MM.1S (cell line): Measurements from ENCODE around the gene CPEB1.

Source experiments
- DNase-seq: peaks from one replicate; pipeline ENCODE4 v3.0.0-alpha.2; 2015
- H2AFZ ChIP-seq: fragments of 300-600 bp; sonication (generic); 2 replicates; pipeline ENCODE4 v1.6.0; 2016; ENCODE audit warnings: antibody characterized with exemption, low read length
- H3F3A ChIP-seq: fragments of 300-600 bp; sonication (generic); 2 replicates; pipeline ENCODE4 v1.6.1; 2016; ENCODE audit warnings: mild to moderate bottlenecking, antibody characterized with exemption, low read length, moderate library complexity, mixed read lengths; ENCODE audit not compliant: insufficient read depth
- H3K27ac ChIP-seq: fragments of 300-600 bp; sonication (generic); 2 replicates; pipeline ENCODE4 v1.5.1; 2016; ENCODE audit warnings: mild to moderate bottlenecking, low read length
- H3K27me3 ChIP-seq: fragments of 300-600 bp; sonication (generic); replicated peaks from 2 replicates; pipeline ENCODE4 v1.6.0; 2016; ENCODE audit warnings: low read length; ENCODE audit not compliant: insufficient read depth
- H3K36me3 ChIP-seq: fragments of 300-600 bp; sonication (generic); replicated peaks from 2 replicates; pipeline ENCODE4 v1.6.1; 2016; ENCODE audit warnings: mild to moderate bottlenecking, low read length, mixed read lengths; ENCODE audit not compliant: insufficient read depth
- H3K4me1 ChIP-seq: fragments of 300-600 bp; sonication (generic); 2 replicates; pipeline ENCODE4 v1.6.1; 2016; ENCODE audit warnings: low read length, mixed read lengths
- H3K4me2 ChIP-seq: fragments of 300-600 bp; sonication (generic); 2 replicates; pipeline ENCODE4 v1.6.0; 2016; ENCODE audit warnings: low read depth, low read length
- H3K4me3 ChIP-seq: fragments of 300-600 bp; sonication (generic); 2 replicates; pipeline ENCODE4 v1.5.1; 2016; ENCODE audit warnings: low read length, mixed read lengths
- H3K79me2 ChIP-seq: fragments of 300-600 bp; sonication (generic); 2 replicates; pipeline ENCODE4 v1.6.1; 2016; ENCODE audit warnings: mixed run types, low read length, mixed read lengths
- H3K9ac ChIP-seq: fragments of 300-600 bp; sonication (generic); 2 replicates; pipeline ENCODE4 v1.6.1; 2016; ENCODE audit warnings: low read length, mixed read lengths
- H3K9me2 ChIP-seq: fragments of 300-600 bp; sonication (generic); replicated peaks from 2 replicates; pipeline ENCODE4 v1.6.1; 2016; ENCODE audit warnings: mild to moderate bottlenecking, low read length, mixed read lengths; ENCODE audit not compliant: insufficient read depth
- H3K9me3 ChIP-seq: fragments of 300-600 bp; sonication (generic); replicated peaks from 2 replicates; pipeline ENCODE4 v1.6.1; 2016; ENCODE audit warnings: mild to moderate bottlenecking, low read length, mixed read lengths; ENCODE audit not compliant: insufficient read depth
- H4K20me1 ChIP-seq: fragments of 300-600 bp; sonication (generic); 2 replicates; pipeline ENCODE4 v1.6.1; 2016; ENCODE audit warnings: mild to moderate bottlenecking, low read length, moderate library complexity, mixed read lengths; ENCODE audit not compliant: insufficient read depth
- CTCF ChIP-seq: fragments of 300-600 bp; sonication (generic); IDR thresholded peaks from 2 replicates; pipeline ENCODE4 v1.5.1; 2016; ENCODE audit warnings: antibody characterized with exemption, low read length, mixed read lengths
- EZH2 ChIP-seq: fragments of 300-600 bp; sonication (generic); optimal IDR thresholded peaks from 2 replicates; pipeline ENCODE3; 2017; ENCODE audit warnings: low read depth, mild to moderate bottlenecking, antibody characterized with exemption, low read length, mixed read lengths
- EZH2phosphoT487 ChIP-seq: fragments of 300-600 bp; sonication (generic); IDR thresholded peaks from 2 replicates; pipeline ENCODE4 v1.6.1; 2018; ENCODE audit warnings: antibody characterized with exemption, low read length

CPEB1 gene

GRCh38 chr15:82643992-82644391 lies 3.2 kb downstream of the CPEB1 start:
- DNase-seq: no peak
- no peak overlapping the region for H3K4me3 ChIP-seq
- no peaks in the 10 kb centered on the region for H3K79me2 ChIP-seq
- no peaks in the 10 kb centered on the region for H3K36me3 ChIP-seq
- H3K9me3 ChIP-seq: no peaks in the 10 kb centered on the region
- H3K4me2 ChIP-seq: no peak overlapping the region
- H3K9ac ChIP-seq: no peak overlapping the region
- H3K27me3 ChIP-seq: peaks cover 4% of the 10 kb centered on the region; the same call in 1 of the 2 replicates
- H3K9me2 ChIP-seq: no peaks in the 10 kb centered on the region
- H3K27ac ChIP-seq: no peak overlapping the region
- no peaks in the 10 kb centered on the region for H3F3A ChIP-seq
- H4K20me1 ChIP-seq: no peaks in the 10 kb centered on the region
- H3K4me1 ChIP-seq: no peaks in the 10 kb centered on the region
- H2AFZ ChIP-seq: no peak overlapping the region
- no peak for TF ChIP-seq EZH2
- TF ChIP-seq EZH2phosphoT487: no peak
- TF ChIP-seq CTCF: no peak

- no peak for TF ChIP-seq EZH2
- no peak for TF ChIP-seq EZH2phosphoT487
- TF ChIP-seq CTCF: no peak
- Histone ChIP-seq H3K4me1 (no peaks in the 10 kb centered on the region), H3K27ac (no peak overlapping the region), H3F3A (no peaks in the 10 kb centered on the region), H3K36me3 (no peaks in the 10 kb centered on the region), H3K9me3 (no peaks in the 10 kb centered on the region), H3K79me2 (no peaks in the 10 kb centered on the region), H3K9me2 (no peaks in the 10 kb centered on the region), H4K20me1 (no peaks in the 10 kb centered on the region), H3K27me3 (no peaks in the 10 kb centered on the region), H3K9ac (no peak overlapping the region), H3K4me2 (no peak overlapping the region), H2AFZ (no peak overlapping the region), H3K4me3 (no peak overlapping the region)
- no peak for DNase-seq
Observed at GRCh38 chr15:82642656-82643055, 4.5 kb downstream of the CPEB1 start.

GRCh38 chr15:82641129-82641798 lies 5.9 kb downstream of the CPEB1 start:
- no peak overlapping the region for H2AFZ ChIP-seq
- no peaks in the 10 kb centered on the region for H3K36me3 ChIP-seq
- H4K20me1 ChIP-seq: no peaks in the 10 kb centered on the region
- H3K79me2 ChIP-seq: no peaks in the 10 kb centered on the region
- no peaks in the 10 kb centered on the region for H3K27me3 ChIP-seq
- no peaks in the 10 kb centered on the region for H3K9me3 ChIP-seq
- DNase-seq: no peak
- H3K4me2 ChIP-seq: no peak overlapping the region
- no peak for TF ChIP-seq EZH2
- TF ChIP-seq EZH2phosphoT487: no peak
- TF ChIP-seq CTCF: no peak
- no peak overlapping the region for H3K4me3 ChIP-seq
- H3F3A ChIP-seq: no peaks in the 10 kb centered on the region
- H3K9ac ChIP-seq: no peak overlapping the region
- no peaks in the 10 kb centered on the region for H3K4me1 ChIP-seq
- H3K9me2 ChIP-seq: no peaks in the 10 kb centered on the region
- H3K27ac ChIP-seq: no peak overlapping the region
